A673 (cell line): ENCODE data around the gene C6orf47.

Experiments used
- CTCF ChIP-seq: fragments of 300-800, 200-600 bp; sonication (generic); conservative IDR thresholded peaks from 2 replicates; pipeline ENCODE4 v1.5.1; 2017; ENCODE audit warnings: low read depth, mild to moderate bottlenecking, antibody characterized with exemption, low read length, moderate library complexity, mixed read lengths
- EZH2 ChIP-seq: fragments of 200-600 bp; sonication (generic); IDR thresholded peaks from 2 replicates; pipeline ENCODE4 v1.6.1; 2017; ENCODE audit warnings: borderline replicate concordance, low read depth, mild to moderate bottlenecking, mixed read lengths, antibody characterized with exemption, low read length; ENCODE audit not compliant: poor library complexity, severe bottlenecking

- TF ChIP-seq CTCF (no peak), EZH2 (no peak)
These were observed 50.8 kb downstream of the C6orf47 start for GRCh38 chr6:31609519-31610406.
